Natural killer cell (primary cell): ENCODE results near the gene IFT43. TPM values are rescaled to one million over a fixed set of nuclear protein-coding genes. Genes with fewer than 3 reads are reported as not detected.
A peak's percentile ranks its signal among the peaks of the same experiment; 100 is the strongest.

ENCODE experiments used
- ATAC-seq, 3 donors: fragments of 150-1000 bp in 2 of 3; fragments of 200-7000 bp in 1 of 3; cut with Tn5 transposase; 1 replicate in 1 of 3; 2 replicates in 2 of 3; pipeline ENCODE4 v1.10.0; 2021; ENCODE audit warnings: mild to moderate bottlenecking in 2 of 3, moderate library complexity in 2 of 3
- DNase-seq, 2 donors: peaks; one replicate each; pipeline versions ENCODE4 v3.0.0 to v3.0.0-alpha.2; 2013 to 2021; ENCODE audit warnings: mixed read lengths in 1 of 2
- H3K27ac ChIP-seq: one replicate; pipeline ENCODE4 v1.5.1; 2013; ENCODE audit warnings: mild to moderate bottlenecking, low read length
- H3K27me3 ChIP-seq: one replicate; pipeline ENCODE4 v1.6.1; 2013; ENCODE audit warnings: low read length; ENCODE audit not compliant: control insufficient read depth, insufficient read depth
- H3K36me3 ChIP-seq: one replicate; pipeline ENCODE4 v1.6.1; 2013; ENCODE audit warnings: low read length; ENCODE audit not compliant: control insufficient read depth, insufficient read depth
- H3K4me1 ChIP-seq: one replicate; pipeline ENCODE4 v1.6.1; 2013; ENCODE audit warnings: low read length; ENCODE audit not compliant: control insufficient read depth, insufficient read depth
- H3K4me3 ChIP-seq: one replicate; pipeline ENCODE4 v1.5.1; 2013; ENCODE audit warnings: low read length
- H3K9me3 ChIP-seq: one replicate; pipeline ENCODE4 v1.6.1; 2013; ENCODE audit warnings: low read length; ENCODE audit not compliant: control insufficient read depth, insufficient read depth
- H3K27ac Mint-ChIP-seq, 2 donors: one replicate each; pipeline ENCODE4 v1.8.0; 2022; ENCODE audit warnings: mild to moderate bottlenecking in 2 of 2, mixed read lengths in 2 of 2, moderate library complexity in 1 of 2
- H3K27me3 Mint-ChIP-seq, 2 donors: one replicate each; pipeline ENCODE4 v1.8.0; 2022; ENCODE audit warnings: low read depth in 2 of 2, mixed read lengths in 2 of 2
- H3K36me3 Mint-ChIP-seq: one replicate; pipeline ENCODE4 v1.8.0; 2022; ENCODE audit warnings: mixed read lengths
- H3K4me1 Mint-ChIP-seq, 2 donors: one replicate each; pipeline ENCODE4 v1.8.0; 2022; ENCODE audit warnings: mixed read lengths in 2 of 2
- H3K4me3 Mint-ChIP-seq: one replicate; pipeline ENCODE4 v1.8.0; 2022; ENCODE audit warnings: mild to moderate bottlenecking, moderate library complexity, mixed read lengths
- H3K9me3 Mint-ChIP-seq, 2 donors: one replicate each; pipeline ENCODE4 v1.8.0; 2022; ENCODE audit warnings: mixed read lengths in 2 of 2
- WGBS: methylation state at CpG from one replicate; pipeline ENCODE4 v1.1.7; 2013; ENCODE audit warnings: missing lambda C conversion rate; ENCODE audit not compliant: insufficient coverage; 5-methylcytosine and 5-hydroxymethylcytosine counted together
- intact Hi-C: fragments of 100-400 bp; cut with micrococcal nuclease; formaldehyde crosslinking; loops from one replicate; pipeline ENCODE4 v1.14.2; 2022
- total RNA-seq, 4 donors: library from RNA; stranded (reverse); fragments of 120-200 nt in 1 of 4; gene quantifications; one replicate each; pipeline versions ENCODE4 v1.2.3 to v1.2.4, GENCODE V29; 2013 to 2022
- TF ChIP-seq, protein P1 (sequence below): fragments of 200-600 bp; IDR thresholded peaks from one replicate; pipeline ENCODE4 v1.8.0; 2022; ENCODE audit warnings: antibody characterized with exemption

Gene IFT43
- total RNA-seq, 3 donors from 2014 or later (not counting 1 experiment from before 2014, with no cell fraction given): 19.0 to 20.8 (median 20.7) TPM

DNA sequence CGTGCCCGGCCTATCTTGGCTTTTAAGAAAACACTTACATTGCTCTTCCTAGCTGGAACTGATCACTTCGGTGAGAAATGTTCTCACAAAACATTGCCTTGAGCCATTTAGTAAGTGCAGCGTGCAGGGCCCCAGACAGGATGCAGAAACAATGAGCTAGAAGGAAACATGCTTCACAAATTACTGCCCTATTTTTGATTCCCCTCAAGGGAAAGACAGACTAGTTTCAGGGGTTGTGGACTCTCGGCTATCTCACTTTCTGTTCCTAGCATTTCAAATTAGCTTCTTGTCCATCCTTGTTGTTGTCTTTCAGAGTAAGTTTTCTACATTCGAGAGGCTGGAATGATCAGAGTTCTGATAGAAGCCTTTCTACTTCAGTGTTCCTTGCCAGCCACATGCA lies 25.3 kb upstream of the IFT43 start:
- Mint-ChIP-seq H3K4me3 (no peak overlapping the region), H3K27me3 (no peaks in the 10 kb centered on the region), H3K27ac (no peak overlapping the region), H3K36me3 (no peaks in the 10 kb centered on the region), H3K9me3 (no peaks in the 10 kb centered on the region), H3K4me1 (no peaks in the 10 kb centered on the region)
- no peaks in the 10 kb centered on the region for H3K9me3 ChIP-seq
- TF ChIP-seq, protein P1, sequence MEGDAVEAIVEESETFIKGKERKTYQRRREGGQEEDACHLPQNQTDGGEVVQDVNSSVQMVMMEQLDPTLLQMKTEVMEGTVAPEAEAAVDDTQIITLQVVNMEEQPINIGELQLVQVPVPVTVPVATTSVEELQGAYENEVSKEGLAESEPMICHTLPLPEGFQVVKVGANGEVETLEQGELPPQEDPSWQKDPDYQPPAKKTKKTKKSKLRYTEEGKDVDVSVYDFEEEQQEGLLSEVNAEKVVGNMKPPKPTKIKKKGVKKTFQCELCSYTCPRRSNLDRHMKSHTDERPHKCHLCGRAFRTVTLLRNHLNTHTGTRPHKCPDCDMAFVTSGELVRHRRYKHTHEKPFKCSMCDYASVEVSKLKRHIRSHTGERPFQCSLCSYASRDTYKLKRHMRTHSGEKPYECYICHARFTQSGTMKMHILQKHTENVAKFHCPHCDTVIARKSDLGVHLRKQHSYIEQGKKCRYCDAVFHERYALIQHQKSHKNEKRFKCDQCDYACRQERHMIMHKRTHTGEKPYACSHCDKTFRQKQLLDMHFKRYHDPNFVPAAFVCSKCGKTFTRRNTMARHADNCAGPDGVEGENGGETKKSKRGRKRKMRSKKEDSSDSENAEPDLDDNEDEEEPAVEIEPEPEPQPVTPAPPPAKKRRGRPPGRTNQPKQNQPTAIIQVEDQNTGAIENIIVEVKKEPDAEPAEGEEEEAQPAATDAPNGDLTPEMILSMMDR: no peak
- WGBS: 80% methylated on average over 6 of the region's 6 CpGs
- no peaks in the 10 kb centered on the region for H3K36me3 ChIP-seq
- H3K27ac ChIP-seq: peak overlapping the region; percentile 7
- H3K4me3 ChIP-seq: no peak overlapping the region
- H3K4me1 ChIP-seq: no peaks in the 10 kb centered on the region
- no peaks in the 10 kb centered on the region for H3K27me3 ChIP-seq
- ATAC-seq: no peak
- no peak for DNase-seq
- intact Hi-C loops: no loop called here

DNA sequence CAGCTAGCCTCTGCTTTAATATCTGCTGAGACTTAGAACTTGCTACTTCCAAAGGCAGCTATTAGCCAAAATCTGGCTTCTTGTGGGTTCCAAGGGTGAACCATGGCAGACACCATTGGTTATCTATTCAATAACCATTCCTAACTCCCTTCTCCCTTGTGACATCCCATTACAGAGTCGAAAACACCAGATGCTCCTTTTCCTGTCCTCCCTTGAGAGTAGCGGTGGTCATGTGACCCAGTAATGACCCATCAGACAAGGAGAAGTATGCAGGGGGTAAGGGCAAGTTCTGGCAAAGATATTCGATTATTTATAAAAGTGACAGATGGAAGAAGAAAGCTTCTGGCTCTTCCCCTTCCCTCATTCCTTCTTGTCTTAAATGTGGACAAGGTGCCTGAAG lies 23.9 kb upstream of the IFT43 start:
- Mint-ChIP-seq H3K36me3 (peaks cover 8% of the 10 kb centered on the region), H3K27ac (no peak overlapping the region), H3K9me3 (no peaks in the 10 kb centered on the region), H3K4me1 (no peaks in the 10 kb centered on the region), H3K4me3 (no peak overlapping the region), H3K27me3 (no peaks in the 10 kb centered on the region)
- no peaks in the 10 kb centered on the region for H3K36me3 ChIP-seq
- DNase-seq (no peak), ATAC-seq (no peak)
- no peak overlapping the region for H3K4me3 ChIP-seq
- H3K4me1 ChIP-seq: no peaks in the 10 kb centered on the region
- no peaks in the 10 kb centered on the region for H3K27me3 ChIP-seq
- intact Hi-C loops: no loop called here
- 89% methylated on average over 3 of the region's 3 CpGs for WGBS
- TF ChIP-seq, protein P1: no peak
- no peak overlapping the region for H3K27ac ChIP-seq
- no peaks in the 10 kb centered on the region for H3K9me3 ChIP-seq

DNA sequence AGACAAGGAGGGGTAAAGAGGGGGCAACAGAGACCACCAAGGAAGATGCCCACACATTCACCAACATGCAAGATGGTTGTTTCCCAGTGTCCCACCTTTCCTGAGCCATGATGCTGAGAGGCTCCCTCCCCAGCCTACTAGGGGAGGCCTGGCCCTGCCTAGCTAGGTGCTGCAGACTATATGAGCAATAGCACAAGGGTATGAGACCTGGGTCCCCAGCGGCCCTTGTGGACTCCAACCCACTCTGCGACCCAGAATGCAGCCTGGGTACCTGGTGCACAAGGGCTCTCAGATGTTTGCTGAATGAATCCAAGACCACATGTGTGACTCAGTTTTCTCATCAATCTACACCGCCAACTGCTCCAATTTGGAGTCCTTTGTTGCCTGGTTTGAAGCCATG lies 17.7 kb upstream of the IFT43 start:
- TF ChIP-seq, protein P1: no peak
- no peak for ATAC-seq
- Histone ChIP-seq H3K27me3 (no peaks in the 10 kb centered on the region), H3K36me3 (no peaks in the 10 kb centered on the region), H3K27ac (no peak overlapping the region), H3K4me1 (no peaks in the 10 kb centered on the region), H3K4me3 (no peak overlapping the region), H3K9me3 (no peaks in the 10 kb centered on the region)
- Mint-ChIP-seq H3K36me3 (peaks cover 8% of the 10 kb centered on the region), H3K27me3 (no peaks in the 10 kb centered on the region), H3K9me3 (no peaks in the 10 kb centered on the region), H3K27ac (no peak overlapping the region), H3K4me1 (no peaks in the 10 kb centered on the region), H3K4me3 (no peak overlapping the region)
- intact Hi-C loops: no loop called here
- 95% methylated on average over 3 of the region's 3 CpGs for WGBS
- no peak for DNase-seq

DNA sequence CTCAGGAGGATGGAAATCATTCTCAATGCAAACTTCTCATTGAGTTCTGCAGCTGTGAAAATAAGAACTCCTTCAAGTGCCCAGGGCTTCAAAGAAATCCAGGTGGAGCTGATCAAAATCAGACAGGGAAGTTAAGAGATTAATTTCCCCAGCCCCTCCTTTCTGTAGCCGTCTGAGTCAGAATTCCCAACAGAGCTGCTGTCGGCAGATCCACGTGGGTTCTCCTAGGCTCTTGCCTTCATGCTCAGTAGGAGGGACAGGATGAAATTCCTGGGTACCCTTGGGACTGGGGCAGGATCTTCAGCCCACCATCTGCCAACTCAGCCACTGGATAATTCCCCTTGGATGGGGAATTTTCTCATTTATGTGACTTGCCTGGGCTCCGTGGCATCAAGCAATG lies 17.1 kb upstream of the IFT43 start:
- H3K4me3 ChIP-seq: no peak overlapping the region
- H3K27ac ChIP-seq: no peak overlapping the region
- intact Hi-C loops: no loop called here
- Mint-ChIP-seq H3K4me3 (no peak overlapping the region), H3K27ac (no peak overlapping the region), H3K27me3 (no peaks in the 10 kb centered on the region), H3K9me3 (no peaks in the 10 kb centered on the region), H3K4me1 (no peaks in the 10 kb centered on the region), H3K36me3 (peaks cover 8% of the 10 kb centered on the region)
- H3K27me3 ChIP-seq: no peaks in the 10 kb centered on the region
- TF ChIP-seq, protein P1: no peak
- no peaks in the 10 kb centered on the region for H3K9me3 ChIP-seq
- H3K4me1 ChIP-seq: no peaks in the 10 kb centered on the region
- DNase-seq (no peak), ATAC-seq (no peak)
- 95% methylated on average over 4 of the region's 4 CpGs for WGBS
- H3K36me3 ChIP-seq: no peaks in the 10 kb centered on the region
